Measurements from ENCODE around the gene MPP2. TPM values are rescaled to one million over a fixed set of nuclear protein-coding genes. Genes with fewer than 3 reads are reported as not detected.

MPP2 gene
- total and polyA plus RNA-seq, 2 donors (not counting 3 experiments of a cell fraction or from before 2014, with no cell fraction given): 1.4 to 1.6 TPM

DNA sequence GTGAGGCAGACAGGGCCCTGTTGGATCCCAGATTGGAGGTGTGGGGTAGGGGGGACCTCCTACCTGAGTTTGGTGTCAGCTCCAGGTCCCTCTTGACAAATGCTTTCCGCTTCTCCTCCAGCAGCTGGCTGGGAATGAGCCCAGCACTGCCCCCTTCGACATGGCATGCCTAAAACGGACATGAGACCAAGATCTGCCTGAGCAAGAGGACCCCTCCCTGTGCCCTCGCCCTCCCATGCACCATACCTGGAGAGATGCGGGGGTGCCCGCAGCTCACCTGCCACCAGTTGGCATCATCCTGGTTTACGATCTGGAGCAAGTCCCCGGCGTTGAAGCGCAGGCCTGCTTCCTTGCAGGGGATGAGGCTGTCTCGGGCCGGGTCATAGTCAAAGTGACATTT is 26.2 kb downstream of the MPP2 start:
- H3K27ac ChIP-seq (ENCODE audit: insufficient read depth, low read depth, low read length): no peak overlapping the region
- H3K9ac ChIP-seq (replicated peaks; ENCODE audit: extremely low read depth, insufficient read depth, low read length): no peak overlapping the region
- no peak overlapping the region for H3K4me2 ChIP-seq (ENCODE audit: insufficient read depth, low read length)
- ChIA-PET POLR2A (no interaction called here), CTCF (interaction anchor here (0.6 to 4.7 kb wide), 16 partner anchors 12 to 287 kb away, joined by 3 to 69 read pairs (median 5); partner anchors contain the start of gene CD300LG)
- no peaks in the 10 kb centered on the region for H3K9me3 ChIP-seq (replicated peaks; ENCODE audit: control insufficient read depth, insufficient read depth, low read length)
- H3K4me3 ChIP-seq (replicated peaks in 1 of 3; ENCODE audit: insufficient read depth in 1 of 3, low read depth in 1 of 3, low read length in 3 of 3): no peak overlapping the region
- H3K36me3 ChIP-seq (ENCODE audit: control insufficient read depth in 2 of 2, extremely low read depth in 1 of 2, insufficient read depth in 2 of 2, low read length in 2 of 2): no peaks in the 10 kb centered on the region
- intact Hi-C loops (cut with micrococcal nuclease): no loop called here
- H3K79me2 ChIP-seq (ENCODE audit: control insufficient read depth, insufficient read depth, low read length): no peaks in the 10 kb centered on the region
- H3K27me3 ChIP-seq (ENCODE audit: control insufficient read depth in 2 of 2, insufficient read depth in 2 of 2, low read length in 2 of 2): no peaks in the 10 kb centered on the region
- no peak for FAIRE-seq
- no TSS peak for BruUV-seq (replicated peaks)
- H2AFZ ChIP-seq (ENCODE audit: low read depth, low read length): no peak overlapping the region
- dilution Hi-C loops (cut with MboI; ENCODE audit: extremely low pct_ligation_motif_present, low sequenced_read_pairs): no loop called here
- no peaks in the 10 kb centered on the region for H4K20me1 ChIP-seq (replicated peaks; ENCODE audit: control insufficient read depth, extremely low read depth, insufficient read depth, low read length)
- no peaks in the 10 kb centered on the region for H3K4me1 ChIP-seq (ENCODE audit: control insufficient read depth, extremely low read depth, insufficient read depth, low read length)
- no peak for DNase-seq (ENCODE audit: low read depth, low spot score)
- TF ChIP-seq FOS (IDR thresholded peaks at IDR 0.05; ENCODE audit: borderline replicate concordance, insufficient read depth, low read length): no peak
- TF ChIP-seq MAX (IDR thresholded peaks at IDR 0.05; ENCODE audit: insufficient read depth, insufficient read length): no peak
- TF ChIP-seq GATA2 (IDR thresholded peaks at IDR 0.05; ENCODE audit: insufficient read depth, insufficient read length, low read depth, low read length): no peak
- TF ChIP-seq EZH2 (IDR thresholded peaks at IDR 0.05; ENCODE audit: borderline replicate concordance, low read depth, low read length, severe bottlenecking): no peak
- no peak for TF ChIP-seq JUN (IDR thresholded peaks at IDR 0.05; ENCODE audit: borderline replicate concordance, insufficient read depth, insufficient read length, low read depth)
- no peak for TF ChIP-seq POLR2AphosphoS5 (IDR thresholded peaks at IDR 0.05; ENCODE audit: insufficient read depth, low read depth, low read length)
- TF ChIP-seq CTCF (IDR thresholded peaks at IDR 0.05; ENCODE audit: extremely low read depth in 1 of 2, insufficient read depth in 1 of 2, low read depth in 1 of 2, low read length in 2 of 2): no peak
- TF ChIP-seq MYC (IDR thresholded peaks at IDR 0.05; ENCODE audit: low read depth, low read length): no peak
- TF ChIP-seq POLR2A (IDR thresholded peaks at IDR 0.05; ENCODE audit: low read depth, low read length): no peak
- no peaks in the 10 kb centered on the region for H3K9me1 ChIP-seq (replicated peaks; ENCODE audit: control insufficient read depth, extremely low read depth, insufficient read depth, low read length)
